NCI-H2227 treated with DMSO at 0.1 percent for 48 hours (cell line): ENCODE measurements around the gene ID3.
"Not testable (repeated sequence)": the region's sequence is repeated elsewhere in the genome, so short reads cannot be mapped to it uniquely, and the experiment has no call there.

Experiments
- DNase-seq: peaks from one replicate; lab custom pipeline; 2025; lab: John Stamatoyannopoulos, UW

Gene ID3

DNA sequence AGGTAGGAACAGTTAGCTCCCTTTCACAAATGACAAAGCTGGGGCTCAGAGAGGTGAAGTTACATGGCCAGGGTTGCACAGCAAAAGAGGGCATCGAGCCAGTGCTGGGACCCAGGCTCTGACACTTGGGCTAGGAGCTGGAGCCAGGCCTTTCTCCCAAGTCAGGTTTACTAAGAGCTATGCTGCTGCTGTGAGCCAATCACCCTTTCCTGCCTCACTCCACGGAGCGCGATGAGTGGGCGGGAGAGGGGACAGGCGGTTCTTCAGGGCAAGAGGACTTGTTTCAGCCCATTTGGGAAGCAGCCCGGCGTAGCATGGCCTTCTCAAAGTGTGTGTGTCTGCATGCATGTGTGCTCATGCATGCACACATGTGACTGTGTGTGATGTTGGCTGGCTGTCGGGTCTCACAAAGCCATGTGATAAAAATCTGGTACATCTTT is 10.6 kb downstream of the ID3 start:
- DNase-seq: no peak

DNA sequence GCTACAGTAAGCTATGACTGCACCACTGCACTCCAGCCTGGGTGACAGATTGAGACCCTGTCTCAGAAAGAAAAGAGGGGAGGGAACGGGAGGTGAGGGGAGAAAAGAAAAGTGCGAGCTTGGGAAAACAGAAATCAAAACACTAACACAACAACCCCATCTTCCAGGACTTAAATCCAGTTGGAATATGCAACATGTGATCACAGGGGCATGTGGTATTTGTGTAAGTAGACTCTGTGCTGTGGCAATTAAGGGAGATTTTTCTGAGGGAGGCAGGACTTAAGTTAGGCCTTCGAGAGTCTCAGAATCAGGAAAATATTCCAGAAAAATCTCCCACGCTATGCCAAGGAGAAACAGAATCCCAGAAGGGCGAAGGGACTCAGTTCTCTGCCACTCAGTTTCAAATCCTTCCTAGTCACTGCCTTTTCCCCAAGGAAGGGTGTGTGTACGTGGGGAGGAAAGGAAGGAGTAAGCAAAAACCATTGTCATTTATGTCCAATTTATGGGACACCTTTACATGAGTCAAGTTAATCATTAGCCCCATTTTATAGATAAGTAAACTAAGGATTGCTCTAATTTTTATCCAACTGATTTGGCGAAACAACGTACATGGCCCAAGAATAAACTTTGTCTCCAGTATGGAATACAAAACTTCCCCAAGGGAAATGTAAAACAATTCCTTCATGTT is 12.3 kb downstream of the ID3 start:
- no peak for DNase-seq

DNA sequence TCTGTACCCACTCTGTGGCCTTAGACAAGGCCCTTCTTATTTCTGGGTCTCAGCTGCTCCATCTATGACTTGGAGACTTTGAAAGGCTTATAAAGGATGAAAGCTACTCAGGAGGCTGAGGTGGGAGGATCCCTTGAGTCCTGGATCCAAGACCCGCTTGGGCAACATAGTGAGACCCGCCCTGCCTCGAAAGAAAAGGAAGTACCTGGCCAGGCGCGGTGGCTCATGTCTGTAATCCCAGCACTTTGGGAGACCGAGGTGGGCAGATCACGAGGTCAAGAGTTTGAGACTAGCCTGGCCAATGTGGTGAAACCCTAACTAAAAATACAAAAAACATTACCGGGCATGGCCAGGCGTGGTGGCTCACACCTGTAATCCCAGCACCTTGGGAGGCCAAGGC is 13.4 kb downstream of the ID3 start:
- DNase-seq: no peak

DNA sequence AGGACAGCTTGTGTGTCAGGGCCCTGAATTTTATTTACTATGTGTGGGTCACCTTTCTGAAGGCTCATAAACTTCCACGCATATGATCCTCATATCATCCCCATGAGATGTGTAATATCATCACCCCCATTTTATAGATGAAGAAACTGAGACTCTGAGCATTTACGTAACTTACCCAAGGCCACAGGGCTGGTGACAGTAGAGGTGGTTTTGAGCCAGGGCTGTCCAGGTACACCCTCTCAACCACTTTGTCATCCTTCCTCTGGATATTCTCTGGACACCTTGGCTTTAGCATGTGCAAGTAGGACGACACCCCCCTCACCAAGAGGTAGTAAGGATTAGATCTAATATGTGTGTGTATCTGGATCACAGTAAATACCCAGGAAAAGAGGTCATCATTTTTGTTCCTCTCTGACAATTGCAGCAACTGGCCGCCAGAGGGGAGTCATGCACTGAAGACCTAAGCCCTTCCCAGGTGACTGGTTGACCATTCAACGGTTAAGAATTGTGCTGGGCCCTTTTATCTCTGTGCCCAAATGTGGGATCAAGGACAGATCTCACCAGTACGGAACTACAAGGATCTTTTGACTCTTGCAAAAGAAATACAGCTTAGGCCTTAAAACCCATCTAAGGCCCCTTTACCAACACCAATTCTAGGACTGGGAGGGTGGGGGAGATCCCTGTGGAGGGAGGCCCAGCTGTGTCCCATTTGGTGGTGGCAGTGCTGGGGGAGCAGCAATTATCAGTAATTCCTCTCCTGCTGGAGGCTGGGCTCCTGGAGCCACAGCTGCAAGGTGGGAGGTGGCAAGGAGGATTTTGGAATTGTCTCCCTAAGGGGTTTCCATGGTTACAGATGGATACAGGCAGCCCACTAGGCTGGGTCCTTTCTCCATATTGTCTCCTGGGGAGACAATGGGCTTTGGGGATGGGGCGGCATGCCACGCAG is 14.6 kb downstream of the ID3 start:
- DNase-seq: peak; percentile 88

DNA sequence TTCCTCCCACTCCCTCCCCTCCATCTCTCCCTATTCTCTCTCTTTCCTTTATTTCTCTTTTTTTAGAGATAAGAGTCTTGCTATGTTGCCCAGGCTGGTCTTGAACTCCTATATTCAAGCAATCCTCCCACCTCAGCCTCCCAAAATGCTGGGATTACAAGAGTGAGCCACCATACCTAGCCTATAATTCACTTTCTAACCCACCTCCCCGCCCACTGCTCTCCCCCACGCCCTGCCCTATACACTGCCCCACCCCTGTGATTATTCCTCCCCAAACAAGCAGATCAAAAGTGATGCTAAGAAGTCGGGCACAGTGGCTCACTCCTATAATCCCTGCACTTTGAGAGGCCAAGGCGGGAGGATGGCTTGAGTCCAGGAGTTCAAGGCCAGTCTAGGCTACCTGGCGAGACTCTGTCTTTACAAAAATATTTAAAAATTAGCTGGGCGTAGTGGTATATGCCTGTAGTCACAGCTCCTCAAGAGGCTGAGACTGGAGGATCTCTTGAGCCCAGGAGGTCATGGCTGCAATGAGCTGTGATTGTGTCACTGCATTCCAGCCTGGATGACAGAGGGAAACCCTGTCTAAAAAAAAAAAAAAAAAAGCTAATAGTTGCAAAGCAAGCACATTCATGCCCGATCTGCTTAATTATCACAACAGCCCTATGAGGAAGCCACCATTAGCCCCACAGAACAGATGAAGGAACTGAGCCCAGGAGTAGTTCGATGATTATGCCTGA is 15.4 kb downstream of the ID3 start:
- no peak for DNase-seq

DNA sequence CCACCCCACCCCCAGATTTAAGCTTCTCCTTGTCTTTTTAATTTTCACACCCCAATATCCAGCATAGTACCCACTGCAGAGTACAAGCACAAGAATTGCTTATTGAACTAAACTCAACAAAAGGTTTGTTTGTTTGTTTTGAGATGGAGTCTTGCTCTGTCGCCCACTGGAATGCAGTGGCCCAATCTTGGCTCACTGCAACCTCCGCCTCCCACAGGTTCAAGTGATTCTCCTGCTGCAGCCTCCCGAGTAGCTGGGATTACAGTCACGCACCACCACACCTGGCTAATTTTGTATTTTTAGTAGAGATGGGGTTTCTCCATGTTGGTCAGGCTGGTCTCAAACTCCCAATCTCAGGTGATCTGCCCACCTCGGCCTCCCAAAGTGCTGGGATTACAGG is 16.4 kb downstream of the ID3 start:
- not testable (repeated sequence) for DNase-seq

DNA sequence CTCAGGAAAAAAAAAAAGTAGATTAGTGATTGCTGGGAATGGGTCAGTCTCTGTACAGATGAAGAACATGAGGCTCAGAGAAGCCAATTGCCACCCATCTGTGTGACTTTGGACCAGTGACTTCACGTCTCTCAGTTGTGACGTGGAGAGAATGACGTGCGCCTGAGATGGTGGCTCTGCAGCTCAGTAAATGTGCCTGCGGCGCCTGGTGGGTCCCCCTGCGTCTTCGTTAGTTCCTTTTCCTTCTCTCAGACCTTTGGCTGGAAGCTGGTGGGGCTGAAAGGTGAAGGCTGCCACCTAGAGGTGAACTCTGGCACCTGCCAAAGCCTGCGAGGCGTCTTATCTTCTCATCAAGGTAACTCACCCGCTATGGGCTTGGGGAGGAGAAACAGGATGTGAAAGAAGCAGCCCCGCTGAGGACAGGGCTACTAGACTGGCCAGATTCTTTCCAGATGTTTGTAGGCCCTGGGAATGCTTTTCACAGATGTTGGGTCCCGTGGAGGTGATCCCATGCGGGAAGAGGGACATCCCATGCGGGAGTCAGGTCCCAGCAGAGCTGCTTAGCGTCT is 19.5 kb downstream of the ID3 start:
- peak; percentile 92 for DNase-seq

DNA sequence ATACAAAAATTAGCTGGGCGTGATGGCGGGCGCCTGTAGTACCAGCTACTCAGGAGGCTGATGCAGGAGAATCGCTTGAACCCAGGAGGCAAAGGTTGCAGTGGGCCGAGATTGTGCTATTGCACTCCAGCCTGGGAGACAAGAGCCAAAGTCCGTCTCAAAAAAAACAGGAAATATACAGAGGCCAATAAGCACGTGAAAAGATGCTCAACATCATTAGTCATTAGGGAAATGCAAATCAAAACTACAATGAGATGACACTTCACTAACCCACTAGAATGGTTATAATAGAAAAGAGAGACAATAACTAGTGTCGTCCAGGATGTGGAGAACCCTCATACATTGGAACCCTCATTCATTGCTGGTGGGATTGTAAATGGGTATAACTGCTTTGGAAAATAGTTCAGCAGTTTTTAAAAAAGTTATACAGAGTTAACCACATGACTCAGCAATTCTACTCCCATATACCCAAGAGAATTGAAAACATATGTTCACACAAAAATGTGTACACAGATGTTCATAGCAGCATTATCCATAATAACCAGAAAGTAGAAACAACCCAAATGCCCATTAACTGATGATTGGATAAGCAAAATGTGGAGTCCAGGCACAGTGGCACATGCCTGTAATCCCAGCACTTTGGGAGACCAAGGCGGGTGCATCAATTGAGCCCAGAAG is 21.9 kb downstream of the ID3 start:
- DNase-seq: no peak

DNA sequence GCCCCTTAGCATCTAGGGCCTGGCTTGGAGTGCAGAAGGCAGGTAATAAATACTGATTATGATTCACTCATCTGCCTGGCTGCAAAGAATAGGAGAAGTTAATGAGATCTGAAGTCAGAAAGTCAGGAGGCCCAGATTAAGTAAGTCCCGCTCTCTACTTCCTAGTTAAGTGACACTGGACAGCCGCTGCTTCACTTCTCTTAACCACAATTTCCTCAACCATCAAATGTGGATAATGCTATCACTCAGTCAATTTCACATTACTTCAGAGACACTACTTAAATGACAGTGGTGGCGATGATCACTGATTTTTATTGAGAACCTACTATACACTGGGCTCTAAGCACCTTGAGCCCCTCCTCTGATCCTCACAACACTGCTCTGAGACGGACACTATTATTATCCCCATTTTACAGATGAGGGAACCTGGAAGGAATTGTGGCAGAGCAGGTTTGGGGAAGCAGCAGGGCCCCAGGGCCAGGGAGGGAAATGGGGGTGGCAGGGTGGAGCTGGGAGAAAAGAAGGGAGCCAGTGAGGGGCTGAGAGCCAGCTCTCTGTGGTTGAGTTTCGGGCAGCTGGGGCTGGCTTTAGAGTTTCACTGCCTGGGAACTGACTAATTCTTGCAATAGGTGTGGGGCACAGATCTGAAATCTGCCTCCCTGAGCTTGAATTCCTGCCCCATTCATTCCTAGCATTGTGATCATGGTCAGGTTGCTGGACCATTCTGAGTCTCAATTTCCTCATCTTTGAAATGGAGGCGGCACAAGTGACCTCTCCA is 25.9 kb downstream of the ID3 start:
- no peak for DNase-seq

DNA sequence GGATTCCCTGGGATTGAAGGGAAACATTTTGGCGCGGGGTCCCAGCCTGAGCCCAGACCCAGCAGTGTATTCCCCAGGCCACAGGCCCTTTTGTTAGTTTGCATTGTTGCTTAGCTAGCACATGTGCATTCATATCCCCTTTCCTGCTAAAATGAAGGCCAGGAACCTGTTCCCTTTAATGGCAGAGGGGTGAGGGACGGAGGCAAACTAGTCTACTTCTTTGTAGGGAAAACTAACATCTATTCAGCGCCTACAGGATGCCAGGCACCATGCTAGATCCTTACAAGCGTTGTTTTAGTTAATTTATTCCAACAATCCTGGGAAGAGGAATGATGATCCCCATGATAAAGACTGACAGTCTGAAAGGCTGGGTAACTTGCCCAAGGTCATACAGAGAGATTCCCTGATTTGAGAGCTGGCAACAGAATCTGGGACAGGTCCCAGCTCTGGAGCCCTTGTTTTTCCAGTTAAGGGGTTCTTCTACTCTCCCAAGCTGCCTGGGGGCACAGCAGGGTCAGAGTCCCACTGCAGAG is 27.7 kb downstream of the ID3 start:
- DNase-seq: no peak

DNA sequence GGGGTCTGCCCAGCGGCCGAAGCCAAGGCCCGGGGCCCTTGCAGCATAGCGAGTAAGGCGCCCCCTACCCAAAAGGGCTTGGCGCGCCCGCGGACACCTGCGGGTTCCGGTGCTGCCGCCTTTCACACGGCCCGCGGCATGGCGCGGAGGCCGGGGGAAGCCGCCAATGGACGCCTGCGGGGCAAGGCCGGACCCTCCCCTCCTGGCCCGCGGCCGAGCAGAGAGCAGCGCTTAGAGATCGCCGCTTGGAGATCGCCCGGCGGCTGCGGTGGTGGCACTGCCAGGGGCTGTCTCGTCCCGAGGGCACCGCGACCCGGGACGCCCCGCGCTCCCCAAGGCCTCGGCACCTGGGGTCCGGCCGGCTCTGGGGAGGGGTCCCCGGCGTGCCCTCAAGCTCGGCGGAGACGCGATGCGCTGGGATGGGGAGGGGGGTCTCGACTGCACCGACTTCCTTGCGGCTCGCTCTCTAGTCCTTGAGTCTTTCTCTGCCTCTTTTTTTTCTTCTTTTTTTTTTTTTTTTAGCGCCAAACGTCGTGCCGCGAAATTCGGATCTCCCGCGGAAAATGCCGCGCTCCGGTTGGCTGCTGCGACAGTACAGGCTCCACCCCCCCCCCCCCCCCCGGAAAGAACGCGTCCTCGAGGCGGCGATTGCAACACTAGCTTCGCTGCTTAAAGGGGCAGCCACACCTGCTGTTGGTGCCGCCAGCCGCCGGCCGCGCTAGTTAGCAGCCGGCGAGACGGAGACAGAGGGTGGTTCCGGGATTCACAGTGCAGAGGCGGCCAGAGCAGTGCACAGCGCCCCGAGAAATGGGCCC is 28.3 kb downstream of the ID3 start, which contains the start of gene E2F2:
TSS of gene E2F2 (minus strand) at position 487 of the 815 bp plus-strand sequence. CDS start at position 47, 440 bp downstream.
- DNase-seq: peak; percentile 86

DNA sequence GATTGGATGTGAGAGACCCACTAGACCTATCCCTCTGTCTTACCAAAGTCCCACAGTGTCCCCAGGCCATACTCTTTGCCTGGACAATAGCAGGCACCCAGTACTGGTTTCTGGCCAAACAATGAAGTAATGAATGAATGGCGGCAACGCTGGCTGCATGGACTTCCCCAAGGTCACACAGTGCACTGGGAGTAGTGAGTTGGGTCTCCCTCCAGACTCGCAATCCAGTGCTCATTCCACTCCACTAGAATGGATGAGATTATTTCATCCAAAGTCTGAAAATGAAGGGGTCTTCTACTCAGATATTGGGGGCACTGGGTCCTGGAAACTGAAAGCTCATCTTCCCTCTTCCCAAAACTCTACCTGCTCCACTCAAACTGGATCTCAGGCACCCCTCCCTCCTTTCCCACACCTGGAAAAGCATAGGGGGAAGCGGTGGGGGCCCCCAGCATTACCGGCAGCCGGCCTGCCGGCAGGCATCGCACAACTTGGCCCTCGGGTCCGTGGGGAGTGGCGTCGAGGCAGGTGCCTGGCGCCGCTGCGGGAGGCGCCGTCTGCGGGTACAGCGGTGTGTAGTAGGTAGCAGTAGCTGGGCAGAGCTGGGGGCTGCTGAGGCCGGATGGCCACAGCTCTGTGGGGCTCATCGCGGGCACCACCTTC is 29.1 kb downstream of the ID3 start:
- no peak for DNase-seq

DNA sequence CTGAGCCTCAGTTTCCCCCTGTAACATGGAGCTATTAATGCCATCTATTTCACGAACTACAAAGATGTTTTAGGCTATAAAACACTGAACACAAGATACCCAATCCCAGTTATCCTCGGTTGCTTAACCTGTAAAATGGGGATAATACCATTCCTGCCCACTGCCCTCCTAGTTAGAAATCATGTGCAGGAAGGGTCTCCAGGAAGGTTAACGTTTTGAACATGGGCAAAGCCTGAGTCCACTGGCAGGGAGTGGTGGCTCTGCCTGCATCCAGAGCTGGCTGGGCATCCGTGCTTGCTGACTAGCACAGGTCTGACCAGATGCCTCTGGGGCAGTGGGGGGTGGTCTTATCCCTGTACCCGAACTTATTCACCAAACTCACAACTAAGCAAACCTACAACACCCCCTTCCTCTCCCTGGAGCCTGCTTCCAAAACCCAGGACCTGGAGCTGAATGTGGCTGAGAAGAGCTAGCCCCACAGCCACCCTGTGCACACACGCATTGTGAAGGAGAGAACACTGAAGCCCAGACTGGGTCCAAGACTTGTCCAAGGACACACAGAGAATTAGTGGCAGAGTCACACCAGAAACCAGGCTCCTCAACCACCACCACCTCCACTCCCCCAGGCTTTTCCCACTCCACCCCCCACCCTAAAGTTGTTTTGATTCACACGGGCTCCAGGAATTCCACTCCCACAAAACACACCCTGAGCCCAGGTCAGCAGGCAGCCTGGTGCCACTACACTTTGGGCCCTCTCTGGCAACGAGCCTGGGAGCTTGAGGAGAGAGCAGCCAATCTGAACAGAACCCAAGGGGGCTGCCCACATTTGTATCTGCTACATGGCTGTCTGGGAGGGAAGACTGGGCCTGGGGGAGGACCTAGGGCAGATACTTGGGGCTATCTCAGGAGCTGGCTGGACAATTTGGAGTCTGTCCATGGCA is 29.9 kb downstream of the ID3 start:
- no peak for DNase-seq

DNA sequence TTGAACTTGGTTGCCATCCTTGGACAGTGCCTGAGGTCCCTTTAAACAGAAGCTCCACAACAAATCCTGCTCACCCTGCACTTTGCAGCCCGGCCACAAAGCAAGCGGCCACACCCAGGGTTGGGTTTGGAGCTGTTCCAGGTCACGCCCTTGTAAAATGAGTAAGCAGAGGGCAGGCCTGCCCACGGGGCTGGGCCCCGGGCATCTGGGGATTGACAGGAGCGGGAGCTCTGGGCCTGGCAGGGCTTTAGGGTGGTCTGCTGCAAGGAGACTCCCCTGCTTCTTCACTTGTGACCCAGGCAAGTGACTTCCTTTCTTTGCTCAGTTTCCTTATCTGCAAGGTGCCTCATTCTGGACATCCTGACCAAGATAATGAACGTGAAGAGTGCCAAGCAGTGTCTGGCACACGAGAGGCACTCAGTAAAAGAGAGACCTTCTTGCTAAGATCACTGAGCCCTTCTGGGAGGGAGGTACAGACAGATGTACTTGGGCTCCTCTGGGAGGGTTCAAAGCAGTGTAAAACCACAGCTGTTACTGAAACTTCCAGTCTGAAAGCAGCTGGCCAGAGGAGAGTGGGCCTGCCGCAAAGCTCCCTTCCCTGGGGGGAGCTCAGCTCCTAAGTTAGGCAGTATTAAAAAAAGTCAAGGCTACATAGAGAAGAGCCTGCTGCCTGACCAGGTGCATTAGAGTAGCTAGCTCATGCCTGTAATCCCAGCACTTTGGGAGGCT is 30.9 kb downstream of the ID3 start:
- no peak for DNase-seq

DNA sequence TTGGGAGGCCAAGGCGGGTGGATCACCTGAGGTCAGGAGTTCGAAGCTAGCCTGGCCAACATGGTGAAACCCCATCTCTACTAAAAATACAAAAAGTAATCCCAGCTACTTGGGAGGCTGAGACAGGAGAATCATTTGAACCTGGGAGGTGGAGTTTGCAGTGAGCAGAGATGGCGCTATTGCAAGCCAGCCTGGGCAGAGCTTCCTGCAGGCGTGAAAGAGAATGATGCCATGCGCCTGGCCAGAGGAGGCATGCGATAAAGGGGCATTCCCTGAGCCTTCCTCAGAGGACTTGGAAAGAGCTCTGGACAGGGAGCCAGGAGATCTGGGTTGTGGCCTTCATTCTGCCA is 31.4 kb downstream of the ID3 start:
- DNase-seq: no peak

DNA sequence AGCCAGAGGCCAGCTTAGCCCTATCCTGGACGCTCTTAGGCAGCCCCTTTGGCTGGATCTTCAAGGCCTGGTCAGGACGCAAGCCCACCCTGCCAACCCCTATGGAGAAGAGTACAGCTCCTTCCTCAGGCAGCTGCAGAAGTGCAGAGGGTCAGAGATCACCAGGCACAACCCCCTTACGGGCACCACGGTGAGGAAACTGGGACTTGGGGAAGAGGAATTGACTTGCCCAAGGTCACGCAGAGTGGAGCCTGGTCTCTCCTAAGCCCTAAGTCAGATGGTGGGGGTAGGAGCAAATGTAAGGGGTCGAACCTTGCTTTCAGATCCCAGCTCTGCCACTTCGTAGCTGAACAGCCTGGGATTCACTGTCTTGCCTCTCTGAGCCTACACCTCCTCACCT is 31.9 kb downstream of the ID3 start:
- no peak for DNase-seq

DNA sequence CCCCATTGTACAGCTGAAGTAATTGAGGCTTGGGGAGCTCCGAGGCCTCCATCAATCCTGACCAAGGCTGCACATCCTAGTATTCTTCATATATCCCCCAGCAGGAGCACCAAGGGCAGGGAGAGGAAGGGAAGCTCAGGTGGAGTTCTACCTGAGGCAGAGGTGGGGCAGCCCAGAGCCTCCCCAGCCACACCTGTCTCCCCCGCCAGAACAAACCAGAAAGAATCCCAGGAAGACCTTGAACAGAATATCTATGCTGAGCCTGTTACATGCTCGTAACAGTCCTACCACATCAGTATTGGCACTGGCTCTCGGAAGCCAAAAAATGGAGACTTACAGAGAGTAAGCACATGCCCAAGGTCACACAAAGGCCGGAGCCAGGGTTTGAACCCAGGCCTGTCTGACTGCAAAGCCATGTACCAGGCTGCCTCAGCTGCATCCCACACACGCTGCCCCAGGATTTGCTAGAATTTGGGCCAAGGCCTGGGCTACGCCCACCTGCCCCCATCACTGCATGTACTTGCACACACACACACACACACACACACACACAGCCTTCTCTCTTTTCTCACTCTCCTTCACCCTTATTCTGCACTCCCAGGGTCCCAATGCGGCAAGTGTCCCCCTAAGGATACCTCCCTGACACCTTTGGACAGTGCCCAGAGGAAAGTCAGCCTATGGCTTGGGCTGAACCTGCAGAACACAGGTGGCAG is 32.8 kb downstream of the ID3 start:
- DNase-seq: no peak
